Activated CD8-positive, alpha-beta memory T cell treated with anti-CD3 and anti-CD28 coated beads, Interleukin-2, amount 50 U/mL, for 48 hours (primary cell): Measurements from ENCODE around the gene NOP14.
A peak's percentile ranks its signal among the peaks of the same experiment; 100 is the strongest.
"Not testable (repeated sequence)": the region's sequence is repeated elsewhere in the genome, so short reads cannot be mapped to it uniquely, and the experiment has no call there.

Experiments used
- DNase-seq: peaks from one replicate; pipeline ENCODE4 v3.0.0-alpha.2; 2020

NOP14 gene

DNA sequence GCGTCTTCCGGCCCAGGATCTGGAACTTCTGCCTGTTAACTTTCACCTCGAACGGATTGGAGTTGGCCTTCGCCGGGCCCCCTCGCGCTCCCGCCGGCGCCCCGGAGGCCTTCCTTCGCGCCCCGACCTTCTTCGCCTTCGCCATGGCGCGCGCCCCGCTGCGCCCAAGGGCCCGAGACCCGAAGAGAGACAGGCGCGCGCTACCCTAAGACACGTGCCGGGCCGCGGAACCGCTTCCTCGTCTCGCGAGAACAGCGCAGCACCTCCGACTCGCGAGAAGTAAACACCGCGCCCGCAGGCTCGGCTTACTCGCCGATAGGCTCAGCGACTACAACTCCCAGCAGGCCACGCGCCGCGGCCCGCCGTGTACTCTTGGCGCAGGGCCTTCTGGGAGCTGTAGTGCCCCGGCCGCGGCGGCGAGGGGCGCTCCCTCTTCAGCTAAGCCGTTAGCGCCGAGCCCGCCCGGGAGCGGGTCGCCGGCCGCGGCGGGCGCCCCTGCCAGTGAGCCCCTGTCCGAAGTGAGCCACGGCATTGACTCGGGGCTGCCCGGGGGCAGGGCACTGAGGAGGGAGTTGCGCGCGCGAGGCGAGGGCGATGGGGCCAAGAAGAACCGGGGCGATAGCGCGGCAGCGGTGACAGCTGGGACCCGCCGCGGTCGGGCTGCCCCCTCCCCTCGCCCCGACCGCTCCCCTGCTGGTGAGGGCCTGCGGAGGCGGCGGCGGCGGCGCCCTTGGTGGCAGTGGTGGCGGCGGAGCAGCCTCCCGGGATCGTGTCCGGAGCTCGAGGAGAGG, at the start of gene NOP14, which contains the start of gene GRK4:
Gene NOP14 (minus strand): TSS at position 232 of the 791 bp plus-strand sequence. CDS start 87 bp downstream, at position 145.
Gene GRK4 (plus strand): TSS at position 397 of the 791 bp plus-strand sequence. CDS start 500 bp downstream, outside the sequence.
- peak; percentile 97 for DNase-seq

DNA sequence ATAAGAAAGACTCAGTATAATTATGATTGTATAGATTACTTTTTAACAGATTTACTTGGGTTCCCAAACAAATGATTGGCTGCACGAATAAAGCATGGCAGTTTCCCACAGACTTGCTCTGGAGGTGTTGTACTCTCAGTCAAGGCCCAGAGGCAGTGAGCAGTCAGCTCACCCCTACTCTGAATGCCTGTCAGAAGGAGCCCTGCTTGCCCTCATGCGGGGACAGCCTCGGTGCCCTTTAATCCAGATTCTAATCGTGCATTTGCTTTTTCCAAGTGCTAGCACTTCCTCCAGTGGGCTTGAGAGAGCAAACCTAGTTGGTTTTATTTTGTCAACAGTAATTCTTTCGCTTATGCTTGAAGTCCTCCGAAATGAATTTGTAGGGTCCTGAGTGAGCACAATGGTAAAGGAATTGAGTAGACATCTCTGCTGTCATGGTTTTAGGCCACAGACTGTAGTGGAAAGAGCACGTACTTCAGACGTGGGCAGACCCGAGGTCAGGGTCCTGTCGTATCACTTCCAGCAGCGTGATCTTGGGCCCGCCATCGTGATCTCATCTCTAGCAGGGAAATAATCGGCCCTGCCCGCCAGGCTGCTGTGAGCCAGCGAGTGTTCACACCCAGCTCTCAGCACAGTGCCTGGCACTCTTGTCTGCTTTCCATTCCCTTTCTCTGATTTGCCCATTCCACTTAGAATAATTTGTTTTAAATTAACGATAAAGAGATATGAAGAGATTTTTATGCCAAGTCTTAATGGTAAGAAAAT, 48.4 kb upstream of the NOP14 start:
- DNase-seq = no peak

DNA sequence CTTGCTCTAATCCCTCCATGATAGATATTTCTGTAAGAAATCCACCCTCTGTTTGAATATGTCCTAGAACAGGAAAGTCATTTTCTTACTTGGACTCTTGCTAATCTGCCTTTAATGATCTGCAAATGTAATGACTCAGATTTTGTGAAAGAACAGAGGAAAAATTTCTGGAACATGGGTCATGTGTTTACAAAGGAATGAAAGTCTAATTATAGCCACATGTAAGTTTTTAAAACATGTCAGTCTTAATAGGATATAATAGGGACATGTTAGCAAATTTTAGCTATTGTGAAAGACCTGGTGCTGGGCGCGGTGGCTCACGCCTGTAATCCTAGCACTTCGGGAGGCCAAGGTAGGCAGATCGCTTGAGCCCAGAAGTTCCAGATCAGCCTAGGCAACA, 47.8 kb upstream of the NOP14 start:
- DNase-seq = no peak

DNA sequence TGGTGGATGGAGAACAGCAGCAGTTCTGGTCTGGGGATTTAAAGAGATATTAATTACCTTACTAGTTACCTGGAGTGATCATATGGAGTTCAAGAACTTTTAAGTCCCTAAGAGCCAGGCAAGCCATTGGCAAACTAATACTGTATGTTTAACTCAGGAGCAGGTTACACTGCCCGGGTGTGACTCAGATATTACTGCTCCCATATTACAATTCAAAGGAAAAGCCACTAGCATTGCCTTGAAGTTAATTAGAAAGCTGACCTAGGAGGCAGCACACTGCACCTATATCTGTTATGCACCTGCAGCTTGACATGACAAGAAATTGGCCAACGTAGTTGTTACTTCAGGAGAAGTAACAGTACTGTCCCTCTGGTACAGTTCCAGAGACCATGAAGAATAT, 47.4 kb upstream of the NOP14 start:
- no peak for DNase-seq

DNA sequence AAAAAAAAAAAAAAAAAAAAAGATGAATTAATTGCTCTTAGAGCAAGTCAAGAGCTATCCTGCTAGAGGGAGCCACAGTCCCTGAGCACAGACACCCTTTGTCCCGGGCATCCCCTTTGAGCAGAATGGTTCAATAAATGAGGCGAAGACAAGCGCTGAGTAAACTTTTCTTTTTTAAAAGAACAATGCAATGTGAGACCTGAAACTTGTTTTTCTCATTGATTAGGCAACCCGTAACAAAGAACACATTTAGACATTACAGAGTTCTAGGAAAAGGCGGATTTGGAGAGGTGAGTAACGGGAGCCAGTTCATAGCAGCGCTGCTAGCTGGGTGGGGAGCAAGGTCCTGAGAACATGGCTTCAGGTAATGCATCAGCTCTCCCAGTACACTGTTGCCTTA, 46.2 kb upstream of the NOP14 start:
- DNase-seq = no peak

DNA sequence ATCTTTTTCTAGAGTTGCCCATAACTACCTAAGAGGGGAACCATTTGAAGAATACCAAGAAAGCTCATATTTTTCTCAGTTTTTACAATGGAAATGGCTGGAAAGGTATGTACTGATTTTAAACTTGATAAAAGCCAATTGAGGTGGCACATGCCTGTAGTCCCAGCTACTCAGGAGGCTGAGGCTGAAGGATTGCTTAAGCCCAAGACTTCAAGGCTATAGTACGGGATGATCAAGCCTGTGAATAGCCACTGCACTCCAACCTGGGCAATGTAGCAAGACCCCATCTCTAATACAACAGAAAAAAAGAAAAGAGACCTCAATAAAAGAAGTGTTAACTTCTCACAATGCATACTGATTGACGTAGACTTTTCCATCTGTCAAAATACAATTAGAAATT, 44.5 kb upstream of the NOP14 start:
- no peak for DNase-seq

DNA sequence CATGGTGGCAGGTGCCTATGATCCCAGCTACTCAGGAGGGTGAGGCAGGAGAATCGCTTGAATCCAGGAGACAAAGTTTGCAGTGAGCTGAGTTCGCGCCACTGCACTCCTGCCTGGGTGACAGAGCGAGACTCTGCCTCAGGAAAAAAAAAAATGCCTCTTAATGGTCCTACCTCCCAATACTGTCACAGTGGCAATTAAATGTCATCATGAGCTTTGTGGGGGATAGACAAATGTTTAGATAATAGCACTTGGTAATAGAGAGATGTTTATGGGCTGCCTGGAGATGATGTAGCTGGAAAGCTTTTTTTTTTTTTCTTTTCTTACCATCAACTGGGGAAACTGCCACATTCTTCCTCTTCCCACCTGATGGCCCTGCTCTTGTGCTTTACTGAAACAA, 33.2 kb upstream of the NOP14 start:
- no peak for DNase-seq

DNA sequence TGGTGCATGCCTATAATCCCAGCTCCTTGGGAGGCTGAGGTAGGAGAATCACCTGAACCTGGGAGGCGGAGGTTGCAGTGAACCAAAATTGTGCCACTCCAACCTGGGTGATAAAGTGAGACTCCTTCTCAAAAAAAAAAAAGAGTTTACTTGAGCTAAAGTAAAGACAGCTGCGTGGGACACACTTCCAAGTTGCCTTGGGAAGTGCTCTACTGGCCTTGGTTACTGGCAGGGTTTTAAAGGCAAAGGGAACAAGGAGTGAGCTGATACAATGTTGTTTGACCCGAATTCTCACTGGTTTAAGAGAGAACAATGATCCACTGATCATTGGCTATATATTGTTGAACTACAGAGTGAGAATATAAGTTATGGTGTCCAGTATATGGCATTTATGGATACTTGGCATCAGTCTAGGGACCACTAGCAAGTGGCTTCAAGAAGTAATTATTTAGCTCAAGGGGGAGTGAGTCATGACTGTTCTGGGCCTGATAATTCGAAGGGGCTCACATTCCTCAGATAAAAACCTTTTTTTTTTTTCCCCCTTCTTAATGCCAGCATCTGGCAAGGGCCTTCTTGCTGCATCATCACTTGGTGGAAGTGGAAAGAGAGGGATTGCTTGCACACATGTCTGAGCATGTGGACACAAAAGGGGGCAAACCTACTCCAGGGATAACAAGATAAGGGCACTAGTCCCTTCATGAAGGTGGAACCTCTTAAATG, 32.5 kb upstream of the NOP14 start:
- DNase-seq = no peak

DNA sequence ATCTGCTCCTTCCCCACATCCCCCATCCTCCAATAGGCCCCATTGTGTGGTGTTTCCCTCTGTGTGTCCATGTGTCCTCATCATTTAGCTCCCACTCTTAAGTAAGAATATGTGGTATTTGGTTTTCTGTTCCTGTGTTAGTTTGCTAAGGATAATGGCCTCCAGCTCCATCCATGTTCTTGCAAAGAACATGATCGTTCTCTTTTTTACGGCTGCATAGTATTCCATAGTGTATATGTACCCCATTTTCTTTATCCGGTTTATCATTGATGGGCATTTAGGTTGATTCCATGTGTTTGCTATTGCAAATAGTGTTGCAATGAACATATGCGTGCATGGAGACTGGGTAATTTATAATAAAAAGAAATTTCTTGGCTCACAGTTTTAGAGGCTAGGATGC, 31.7 kb upstream of the NOP14 start:
- no peak for DNase-seq

DNA sequence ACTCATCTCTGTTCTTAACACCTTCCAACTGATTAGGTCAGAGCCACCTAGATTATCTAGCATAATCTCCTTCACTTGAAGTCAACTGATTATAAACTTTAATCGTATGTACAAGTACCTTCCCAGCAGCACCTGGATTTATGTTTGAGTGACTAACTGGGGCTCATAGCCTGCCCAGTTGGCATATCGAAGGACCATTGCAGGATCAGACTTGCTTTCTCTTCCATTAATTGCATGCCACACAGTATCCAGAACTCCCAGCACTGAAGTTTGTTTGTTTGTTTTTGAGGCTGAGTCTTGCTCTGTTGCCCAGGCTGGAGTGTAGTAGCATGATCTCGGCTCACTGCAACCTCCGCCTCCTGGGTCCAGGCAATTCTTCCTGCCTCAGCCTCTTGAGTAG, 28.0 kb upstream of the NOP14 start:
- DNase-seq = no peak

DNA sequence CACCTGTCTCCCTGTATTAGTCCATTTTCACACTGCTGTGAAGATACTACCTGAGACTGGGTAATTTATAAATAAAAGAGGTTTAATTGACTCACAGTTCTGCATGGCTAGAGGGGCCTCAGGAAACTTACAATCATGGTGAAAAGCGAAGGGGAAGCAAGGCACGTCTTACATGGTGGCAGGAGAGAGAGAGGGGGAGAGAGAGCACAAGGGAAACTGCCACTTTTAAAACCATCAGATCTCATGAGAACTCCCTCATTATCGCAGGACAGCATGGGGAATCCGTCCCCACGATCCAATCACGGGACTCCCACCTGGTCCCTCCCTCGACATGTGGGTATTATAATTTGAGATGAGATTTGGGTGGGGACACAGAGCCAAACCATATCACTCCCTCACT, 20.5 kb upstream of the NOP14 start:
- DNase-seq = not testable (repeated sequence)

DNA sequence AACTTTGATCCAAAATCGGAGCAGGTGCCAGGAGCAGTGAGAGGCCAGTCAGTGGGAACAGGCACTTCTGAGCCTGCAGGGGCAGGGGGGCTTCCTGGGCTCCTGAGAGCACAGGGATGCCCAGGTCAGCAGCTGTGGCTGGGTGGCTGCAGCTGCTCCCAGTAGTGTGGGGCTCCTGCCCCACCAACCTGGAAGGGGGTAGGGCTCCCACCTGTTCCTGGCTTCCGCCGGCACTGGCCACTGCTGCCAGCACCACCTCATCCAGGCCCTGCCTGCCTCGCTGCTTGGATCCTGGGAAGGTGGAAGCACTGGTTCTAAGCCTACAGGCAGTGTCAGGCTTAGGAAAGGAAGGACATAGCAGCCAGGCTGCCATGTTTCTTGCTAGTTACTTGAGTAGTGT, 18.8 kb upstream of the NOP14 start:
- DNase-seq = no peak

DNA sequence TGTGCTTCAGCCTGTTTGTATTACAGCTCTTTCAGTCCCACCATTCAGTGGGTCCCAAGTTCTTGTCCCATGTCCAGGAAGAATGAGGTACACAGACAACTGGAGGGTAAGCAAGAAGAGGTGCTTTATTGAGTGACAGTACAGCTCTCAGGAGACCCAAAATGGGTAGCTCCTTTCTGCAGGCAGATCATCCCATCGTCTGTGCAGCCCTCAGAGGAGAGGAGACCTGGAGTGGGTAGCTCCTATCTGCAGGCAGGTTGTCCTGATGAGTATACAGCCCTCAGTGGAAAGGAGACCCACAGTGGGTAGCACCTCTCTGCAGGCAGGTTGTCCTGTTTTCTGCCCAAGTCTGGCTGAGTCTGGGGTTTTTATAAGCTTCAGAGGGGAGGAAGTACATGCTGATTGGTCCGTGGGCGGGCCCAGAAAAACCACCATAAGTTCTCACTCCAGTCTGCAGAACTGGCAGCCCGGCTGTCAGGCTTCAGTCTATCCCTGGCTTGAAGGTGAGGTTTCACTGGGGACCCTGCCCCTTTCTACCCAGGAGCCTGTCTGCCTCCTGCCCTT, 18.1 kb upstream of the NOP14 start:
- DNase-seq = no peak

DNA sequence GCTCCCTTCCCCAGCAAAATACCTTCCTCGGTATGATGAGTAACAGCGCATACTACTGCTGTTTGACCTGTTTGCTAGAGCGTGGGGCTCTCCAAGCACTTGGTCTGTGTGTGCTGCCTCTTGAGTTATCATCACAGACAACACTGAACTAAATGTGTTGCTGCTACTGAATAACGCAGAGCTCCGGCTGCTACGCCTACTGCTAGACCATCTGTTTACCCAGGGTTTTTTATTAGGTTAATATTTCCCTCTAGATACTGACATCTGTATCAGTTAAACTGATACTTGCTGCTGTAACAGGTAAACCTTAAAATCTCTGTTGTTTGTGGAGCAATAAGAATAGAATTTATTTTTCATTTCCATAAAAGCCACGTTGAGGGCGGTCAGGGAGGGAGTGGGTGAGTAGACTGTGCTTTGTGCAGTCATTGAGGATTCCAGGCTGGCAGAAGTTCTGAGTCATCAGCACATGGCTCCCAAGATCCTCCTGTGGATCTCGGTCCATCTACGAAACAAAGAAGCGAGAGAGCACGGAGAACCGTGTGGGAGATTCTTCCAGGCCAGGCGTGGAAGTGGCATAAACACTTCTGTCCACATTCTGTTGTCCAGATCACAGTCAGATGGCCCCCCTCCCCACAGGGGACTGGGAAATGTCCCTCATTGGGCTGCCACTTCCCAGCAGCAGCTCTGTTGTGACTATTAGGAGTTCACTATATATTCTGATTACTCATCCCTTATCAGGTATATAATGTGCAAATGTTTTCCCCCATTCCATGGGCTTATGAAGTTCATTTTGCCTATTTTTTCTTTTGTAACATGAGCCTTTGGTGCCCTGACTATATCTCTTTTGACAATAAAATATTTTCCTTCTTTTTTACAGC, 14.2 kb upstream of the NOP14 start:
- DNase-seq = no peak

DNA sequence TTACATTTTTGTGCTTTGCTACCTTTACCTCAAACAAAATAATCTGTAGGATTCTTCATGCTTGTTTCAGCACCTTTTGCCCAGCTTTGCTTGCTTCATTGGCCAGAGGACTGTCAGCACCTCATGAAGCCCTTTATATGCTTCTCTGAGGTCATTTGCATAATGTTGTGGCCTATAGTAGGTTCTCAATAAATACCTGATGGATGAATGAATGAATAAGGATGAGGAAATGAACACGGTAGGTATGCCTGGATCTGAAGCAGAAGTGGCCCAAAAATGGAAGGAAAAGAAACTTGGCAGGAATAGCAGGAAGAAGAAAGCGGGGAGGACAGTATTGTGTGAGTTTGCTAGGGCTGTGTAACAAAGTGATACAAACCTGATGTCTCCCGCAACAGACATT, 8.1 kb upstream of the NOP14 start:
- no peak for DNase-seq

DNA sequence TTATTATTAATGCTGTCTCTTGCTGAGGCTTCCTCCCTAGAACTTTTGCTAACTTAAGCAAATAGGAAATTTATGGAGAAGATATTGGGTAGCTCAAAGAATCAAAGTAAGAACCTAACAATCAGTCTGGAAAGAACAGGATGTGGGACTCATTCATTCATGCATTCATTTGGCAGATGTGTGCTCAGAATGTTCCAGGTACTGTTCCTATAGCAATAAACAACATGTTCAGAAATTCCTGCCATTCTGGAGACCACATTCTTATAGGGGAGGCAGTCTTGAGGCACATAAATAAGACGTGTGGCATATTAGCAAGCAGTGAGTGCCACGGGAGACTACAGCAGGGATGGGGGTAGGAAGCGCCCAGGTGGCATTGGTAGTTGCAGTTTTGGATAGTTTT, 5.2 kb upstream of the NOP14 start:
- no peak for DNase-seq

DNA sequence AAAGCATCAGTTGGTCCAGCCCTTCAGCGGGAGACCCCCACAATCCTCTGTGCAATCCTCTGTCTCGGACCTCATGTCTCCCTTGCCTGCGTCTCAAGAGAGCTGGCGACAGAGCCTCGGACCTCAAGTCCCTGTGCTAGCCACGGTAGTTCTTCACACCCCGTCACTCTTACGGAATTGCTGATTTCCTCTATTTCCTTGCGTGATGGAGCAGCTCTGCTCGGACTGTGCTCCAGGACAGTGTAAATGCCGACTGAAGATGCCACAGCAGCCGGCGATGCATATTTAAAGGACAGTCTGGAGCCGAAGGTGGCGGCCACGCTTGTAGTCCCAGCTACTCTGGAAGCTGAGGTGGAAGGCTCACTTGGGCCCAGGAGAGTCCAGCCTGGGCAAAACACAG, 2.1 kb upstream of the NOP14 start:
- DNase-seq = no peak

DNA sequence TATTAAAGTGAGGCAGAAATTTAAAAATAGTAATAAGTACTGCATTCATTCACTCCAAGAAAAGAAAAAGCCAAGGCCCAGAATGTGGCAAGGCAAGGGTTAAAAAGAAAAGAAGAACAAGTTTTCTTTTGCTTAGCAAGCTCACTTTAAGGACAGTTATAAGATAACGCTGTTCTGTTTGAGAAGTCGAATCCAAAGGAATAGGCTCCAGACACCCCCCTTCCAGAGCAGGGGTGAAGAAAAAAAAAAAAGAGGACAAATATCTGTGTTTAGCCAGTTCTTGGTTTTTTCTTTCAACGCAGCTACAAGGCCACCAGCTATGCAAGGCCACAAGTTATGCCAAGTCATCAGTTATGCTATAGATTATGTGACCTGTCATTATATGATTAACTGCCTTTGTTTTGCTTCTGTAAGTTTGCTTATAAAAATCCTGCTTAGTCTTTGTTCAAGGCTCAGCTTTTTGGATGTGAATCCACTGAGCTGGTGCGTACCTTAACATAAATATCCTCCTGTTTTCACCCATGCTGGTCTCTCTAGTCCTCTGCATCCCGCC, 1.6 kb upstream of the NOP14 start:
- no peak for DNase-seq

DNA sequence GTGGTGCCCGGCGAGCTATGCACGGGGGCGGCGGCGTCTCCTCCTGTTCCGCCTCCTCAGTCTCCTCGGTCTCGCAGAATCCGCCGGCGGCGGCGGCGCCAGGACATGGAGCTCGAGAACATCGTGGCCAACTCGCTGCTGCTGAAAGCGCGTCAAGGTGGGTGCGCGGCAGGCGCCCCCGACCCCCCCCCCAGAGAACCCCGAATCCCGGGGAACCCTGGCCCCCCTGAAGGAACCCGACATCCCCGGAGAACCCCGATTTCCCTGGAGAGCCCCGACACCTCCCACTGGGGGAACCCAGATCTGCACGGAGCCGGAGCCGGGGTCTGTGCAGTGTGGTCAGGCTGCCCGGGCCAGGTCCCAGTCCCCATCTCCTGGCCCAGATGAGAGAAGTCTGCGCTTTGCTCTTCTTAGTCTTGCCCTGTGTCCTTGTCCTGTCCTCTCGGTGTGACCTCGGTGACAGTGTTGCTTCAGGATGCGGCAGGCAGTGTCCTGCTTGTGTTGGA, 813 bp upstream of the NOP14 start:
- no peak for DNase-seq

DNA sequence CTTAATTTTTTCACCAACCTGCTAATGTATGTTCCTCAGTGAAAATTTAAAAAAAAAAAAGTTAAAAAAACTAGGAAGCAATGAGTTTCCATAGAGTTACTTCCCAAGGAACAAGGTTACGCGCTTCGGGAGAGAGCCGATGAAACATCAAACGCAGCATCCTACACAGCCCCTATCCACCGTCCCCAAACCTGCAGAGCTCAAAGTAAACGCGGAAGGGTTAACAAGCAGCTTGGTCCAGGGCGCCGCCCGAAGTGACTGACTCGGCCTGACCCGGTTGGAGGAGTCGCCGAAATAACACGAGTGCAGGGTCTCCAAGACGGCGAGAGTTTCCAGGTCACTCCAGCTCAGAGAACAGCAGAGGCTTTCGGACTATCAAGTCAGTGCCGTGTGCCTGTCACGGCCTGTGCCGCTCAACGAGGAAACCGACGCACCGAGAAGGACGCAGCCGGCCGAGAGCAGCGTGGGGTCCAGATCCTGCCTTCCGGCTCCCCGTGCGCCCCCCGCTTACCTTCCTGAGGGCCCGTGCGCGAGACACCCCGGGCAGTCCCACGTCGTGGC, 512 bp downstream of the NOP14 start:
- DNase-seq = no peak

DNA sequence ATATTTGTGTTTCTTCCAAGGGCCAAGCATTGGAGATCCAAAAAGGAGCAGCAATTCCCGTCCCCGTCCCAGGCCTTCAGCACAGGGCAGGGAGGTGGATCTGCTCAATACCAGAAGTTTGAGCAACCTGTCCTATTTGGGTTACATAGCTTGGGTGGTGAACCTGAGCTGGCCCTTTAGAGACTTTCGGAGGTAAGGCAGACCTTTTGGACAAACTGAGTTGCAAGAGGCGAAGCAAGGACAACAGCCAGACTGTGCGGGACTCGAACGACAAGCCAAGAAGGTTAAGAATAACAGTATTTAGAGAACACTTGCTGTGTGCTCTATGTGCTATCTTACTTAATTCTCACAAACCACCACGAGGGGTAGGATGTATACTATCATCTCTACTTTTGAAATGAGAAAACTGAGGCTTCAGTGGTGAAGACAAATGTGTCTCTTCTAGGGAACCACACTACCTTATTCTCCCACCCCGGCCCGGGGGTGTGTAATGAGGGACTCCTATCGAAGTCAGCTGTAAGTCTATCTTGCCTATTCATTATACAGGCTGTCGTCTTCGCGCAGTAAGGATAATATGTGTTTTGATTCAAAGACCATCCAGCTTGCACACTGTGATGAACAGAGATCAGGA, 1.3 kb downstream of the NOP14 start:
- peak; percentile 86 for DNase-seq
